ELF-1 (cell line): ENCODE data around the gene ARHGAP26.

ENCODE experiments used
- DNase-seq: peaks from one replicate; pipeline ENCODE4 v3.0.0-alpha.2; 2016; ENCODE audit warnings: low read depth, low spot score

ARHGAP26 gene

DNA sequence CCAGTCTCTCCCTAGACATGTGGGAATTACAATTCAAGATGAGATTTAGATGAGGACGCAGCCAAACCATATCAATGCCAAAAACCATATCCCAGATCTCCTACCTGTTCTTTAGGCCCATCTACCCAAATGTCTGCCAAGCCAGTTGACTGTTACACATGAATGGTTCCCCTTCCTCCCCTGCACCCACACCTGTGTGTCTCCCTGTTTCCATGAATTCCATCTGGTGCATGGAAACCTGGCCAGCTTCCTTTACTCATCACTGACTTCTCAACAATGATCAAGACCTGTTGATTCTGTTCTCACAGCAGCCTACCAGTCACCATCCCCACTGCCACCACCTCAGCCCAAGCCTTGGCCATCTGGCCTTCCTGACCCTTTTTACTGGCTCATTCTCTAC is 410.6 kb downstream of the ARHGAP26 start:
- DNase-seq, result no peak

- DNase-seq, result no peak
These were observed 411.0 kb downstream of the ARHGAP26 start for GRCh38 chr5:143181173-143181572.

GRCh38 chr5:143182106-143182505 is 411.9 kb downstream of the ARHGAP26 start:
- no peak for DNase-seq

DNA sequence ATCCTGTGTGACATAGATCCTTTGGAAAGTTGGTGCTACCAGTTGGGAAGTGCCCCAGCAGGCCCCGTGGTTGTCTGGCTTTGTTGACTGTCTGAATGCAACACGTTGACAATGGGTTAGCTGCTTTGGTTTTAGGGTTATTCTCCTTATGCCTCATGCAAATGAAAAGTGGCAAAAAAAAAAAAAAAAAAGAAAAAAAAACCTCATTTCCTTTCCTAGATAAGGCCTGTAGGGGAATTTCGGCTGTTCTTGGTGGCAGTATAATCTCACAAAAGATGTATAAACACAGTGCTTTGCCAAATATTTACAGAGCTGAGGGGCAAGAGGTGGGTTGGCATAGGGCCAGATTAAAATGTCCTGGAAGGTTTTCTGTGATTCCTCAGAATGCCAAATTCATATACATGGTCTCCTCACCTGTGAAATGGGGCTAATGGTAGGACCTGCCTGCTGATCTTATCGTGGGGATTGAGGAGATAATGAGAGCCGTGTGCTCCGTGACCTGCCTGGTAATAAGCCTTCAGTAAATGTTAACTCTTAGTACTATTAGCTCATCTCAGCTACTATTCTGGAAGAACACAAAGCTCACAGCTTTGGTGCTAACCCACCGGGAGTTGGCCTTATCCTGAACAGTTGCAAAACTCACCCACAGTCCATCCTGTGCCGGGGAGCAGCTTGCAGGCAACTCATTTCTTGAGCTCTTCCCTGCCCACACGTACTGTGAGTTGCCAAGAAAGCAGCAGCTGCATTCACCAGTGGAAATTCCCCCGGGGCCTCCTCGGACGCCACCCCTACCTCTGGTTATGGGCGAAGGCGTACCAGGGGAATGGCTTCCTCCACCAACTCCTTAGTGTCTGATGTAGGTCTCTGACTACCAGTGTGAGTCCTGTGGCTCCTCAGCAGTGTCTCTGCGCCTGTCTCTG is 413.0 kb downstream of the ARHGAP26 start:
- no peak for DNase-seq

- no peak for DNase-seq
These were observed 413.8 kb downstream of the ARHGAP26 start for GRCh38 chr5:143183989-143184388.

- DNase-seq, result no peak
These were observed 416.4 kb downstream of the ARHGAP26 start for GRCh38 chr5:143186623-143187022.

DNA sequence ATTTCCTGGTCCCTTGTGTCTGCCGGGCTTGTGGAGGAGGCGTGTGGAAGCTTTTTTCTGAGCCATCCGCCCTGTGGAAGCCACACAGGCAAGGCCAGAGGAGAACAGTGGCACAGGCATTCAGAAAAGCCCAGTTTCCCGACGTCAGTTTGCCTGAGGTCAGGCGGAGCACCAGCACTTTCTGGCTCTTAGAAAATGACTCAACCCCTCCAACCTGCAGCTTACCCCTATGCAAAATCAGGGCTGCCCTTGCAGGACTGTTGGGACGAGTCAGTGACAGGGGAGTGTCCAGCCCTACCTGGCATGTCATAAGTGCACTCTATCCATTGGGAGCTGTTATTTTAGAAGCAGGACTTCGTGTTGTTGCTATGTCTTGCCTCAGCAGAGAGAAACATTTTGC is 417.3 kb downstream of the ARHGAP26 start:
- peak; percentile 56 for DNase-seq

DNA sequence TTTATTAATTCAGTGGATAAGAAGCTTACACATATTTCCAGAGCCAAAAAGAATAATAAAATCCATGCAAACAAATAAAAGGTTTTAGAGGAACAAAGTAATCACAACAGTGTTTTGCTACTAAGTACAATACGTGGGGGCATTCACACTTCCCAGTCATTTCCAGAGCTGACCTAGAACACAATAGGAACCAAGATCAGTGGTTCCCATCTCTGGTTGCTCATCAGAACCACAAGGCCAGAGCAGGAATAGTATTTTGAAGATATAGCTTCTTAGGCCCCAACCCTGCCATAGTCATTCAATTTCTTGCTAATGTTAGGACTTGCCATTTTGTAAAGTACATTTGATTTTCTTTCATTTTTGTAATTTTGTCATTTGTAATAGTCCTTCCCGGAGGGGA is 417.9 kb downstream of the ARHGAP26 start:
- no peak for DNase-seq

- DNase-seq, result no peak
These were observed 418.5 kb downstream of the ARHGAP26 start for GRCh38 chr5:143188692-143189091.

- DNase-seq, result no peak
These were observed 420.2 kb downstream of the ARHGAP26 start for GRCh38 chr5:143190260-143190810.

DNA sequence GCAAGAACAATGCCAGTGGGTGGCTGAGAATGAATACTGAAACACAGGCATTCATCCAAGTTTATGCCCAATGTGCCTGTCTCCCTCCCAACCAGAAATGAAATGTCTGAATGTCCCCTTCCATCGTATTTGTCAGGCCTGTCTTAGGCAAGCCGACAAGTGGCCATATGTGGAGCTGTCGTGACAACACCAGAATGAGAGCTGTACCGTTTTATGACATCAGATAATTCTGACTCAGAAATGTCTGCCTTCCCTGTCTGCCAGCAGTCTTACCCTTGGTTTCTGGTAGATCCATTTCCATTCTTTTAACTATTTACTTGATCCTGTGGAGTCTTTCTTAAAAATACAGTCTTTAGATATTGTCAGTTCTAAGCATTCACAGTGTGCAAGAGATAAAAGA is 421.5 kb downstream of the ARHGAP26 start:
- DNase-seq, result no peak

DNA sequence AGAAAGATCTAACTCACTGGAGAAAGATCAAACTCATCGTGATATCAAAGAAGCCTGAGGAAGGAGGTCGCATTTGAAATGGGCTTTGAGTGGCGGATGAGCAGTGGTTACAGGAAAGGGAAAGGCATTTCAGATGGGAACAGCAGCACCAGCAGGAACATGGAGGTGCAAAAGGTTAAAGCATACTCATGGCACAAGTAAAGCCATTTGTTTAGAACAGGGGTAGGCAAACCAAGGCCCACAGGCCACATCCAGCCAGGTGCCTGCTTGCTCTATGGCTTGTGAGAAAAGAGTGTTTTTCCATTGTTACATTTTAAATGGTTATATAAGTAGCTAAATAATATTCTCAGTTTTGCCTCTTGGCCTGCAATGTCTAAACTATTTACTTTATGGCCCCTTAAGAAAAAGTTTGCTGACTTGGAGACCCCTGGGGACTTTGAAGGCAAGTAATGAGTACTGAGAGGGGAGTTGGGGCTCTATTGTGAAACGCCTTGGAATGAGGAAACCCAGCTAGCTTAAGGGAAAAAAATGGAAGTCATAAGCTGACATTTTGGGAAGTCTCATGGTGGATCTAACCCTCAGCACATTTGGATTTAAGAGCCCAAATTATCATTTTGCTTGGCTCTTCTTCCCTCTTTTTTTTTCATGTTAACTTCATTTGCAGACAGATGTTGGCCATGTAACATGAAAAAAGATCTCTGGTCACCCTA is 422.2 kb downstream of the ARHGAP26 start:
- DNase-seq, result no peak

DNA sequence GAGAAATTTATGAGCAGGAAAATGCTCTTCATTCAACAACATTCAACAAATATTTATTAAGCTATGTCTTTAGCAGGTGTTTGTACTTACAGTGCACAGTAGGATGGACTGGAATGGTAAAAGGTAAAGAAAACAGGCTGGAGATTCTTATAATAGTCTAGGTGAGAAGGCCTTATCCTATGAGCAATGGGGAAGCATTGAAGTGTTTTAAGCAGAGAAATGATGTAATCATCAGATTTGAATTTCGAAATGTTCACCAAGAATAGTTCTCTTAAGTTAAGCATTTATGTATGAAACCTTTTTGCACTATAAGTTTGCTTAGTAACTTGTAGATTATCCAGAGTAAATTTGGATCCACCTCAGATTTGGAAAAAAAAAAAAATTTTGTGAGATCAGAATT is 424.0 kb downstream of the ARHGAP26 start:
- DNase-seq, result no peak

GRCh38 chr5:143194713-143195112 is 424.5 kb downstream of the ARHGAP26 start:
- DNase-seq, result no peak

- DNase-seq, result no peak
These were observed 425.3 kb downstream of the ARHGAP26 start for GRCh38 chr5:143195491-143195890.

DNA sequence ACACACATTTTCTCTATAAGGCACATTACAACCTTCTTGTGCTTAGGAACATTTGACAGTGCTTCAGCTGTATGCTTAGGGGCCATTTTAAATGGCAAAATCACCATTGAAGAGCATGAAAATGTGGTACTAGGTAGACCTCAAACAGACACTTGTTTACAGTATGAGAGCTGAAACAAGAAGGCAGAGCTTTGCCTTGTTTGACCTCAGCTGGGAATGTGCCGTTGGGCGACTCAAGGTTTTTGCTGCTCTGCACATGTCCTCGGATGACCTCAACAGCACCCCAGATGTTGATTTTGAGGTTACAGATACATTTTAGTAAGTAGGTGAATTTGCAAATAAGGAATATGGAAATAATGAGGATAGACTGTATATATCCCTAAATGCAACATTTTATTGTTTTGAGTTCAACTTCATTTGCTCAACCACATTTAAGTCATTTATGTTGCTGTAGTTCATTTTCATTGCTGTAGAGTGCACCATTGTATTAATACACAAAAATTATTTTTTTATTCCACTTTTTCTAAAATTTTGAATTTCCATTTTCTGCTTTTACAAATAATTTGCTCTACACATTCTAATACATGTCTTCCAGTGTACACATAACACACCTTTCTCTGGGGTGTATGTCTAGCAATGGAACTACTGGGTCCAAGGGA is 426.6 kb downstream of the ARHGAP26 start:
- no peak for DNase-seq

GRCh38 chr5:143197260-143197656 is 427.1 kb downstream of the ARHGAP26 start:
- DNase-seq, result no peak

- DNase-seq, result no peak
These were observed 428.2 kb downstream of the ARHGAP26 start for GRCh38 chr5:143198332-143198731.

- no peak for DNase-seq
These were observed 429.0 kb downstream of the ARHGAP26 start for GRCh38 chr5:143199161-143199560.

GRCh38 chr5:143199843-143200242 is 429.7 kb downstream of the ARHGAP26 start:
- DNase-seq, result no peak

DNA sequence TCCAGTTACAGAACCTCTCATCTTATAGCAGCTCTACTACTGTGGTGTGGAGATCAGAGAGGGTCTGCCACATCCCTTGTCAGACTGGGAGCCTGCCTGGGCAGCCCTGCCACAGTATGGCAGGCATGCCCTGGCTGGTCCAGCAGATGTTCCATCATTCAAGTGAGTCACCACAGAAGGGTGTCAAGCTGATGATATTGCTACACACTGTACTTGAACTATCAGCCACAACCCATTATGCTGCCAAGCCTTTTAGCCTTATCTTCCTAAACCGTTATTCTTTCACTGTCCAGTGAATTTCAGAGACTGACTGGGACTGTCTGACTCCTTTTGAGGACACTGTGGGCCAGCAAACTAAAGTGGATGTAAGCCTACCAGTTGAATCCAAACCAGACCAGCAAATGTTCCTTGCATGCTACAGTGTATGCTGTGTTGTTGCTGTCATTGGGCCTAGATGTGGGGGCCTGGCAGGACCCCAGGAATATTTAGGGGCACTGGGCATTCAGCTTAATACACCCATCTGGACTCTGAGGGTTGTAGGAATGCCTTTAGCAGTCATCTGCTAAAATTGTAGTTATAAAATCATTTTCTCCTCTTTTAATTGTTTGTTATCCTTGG is 430.7 kb downstream of the ARHGAP26 start:
- DNase-seq, result no peak

- no peak for DNase-seq
These were observed 431.4 kb downstream of the ARHGAP26 start for GRCh38 chr5:143201589-143201988.
